Lower leg skin (tissue), 4 donors: ENCODE measurements around the gene TMCO4. TPM values are rescaled to one million over a fixed set of nuclear protein-coding genes. Genes with fewer than 3 reads are reported as not detected.
"Not testable (repeated sequence)": the region's sequence is repeated elsewhere in the genome, so short reads cannot be mapped to it uniquely, and the experiment has no call there.

Source experiments
- DNase-seq, 2 donors: peaks; one replicate each; pipeline ENCODE4 v3.0.0-alpha.2; 2019; ENCODE audit warnings: low spot score in 2 of 2
- H3K4me3 ChIP-seq: fragments of 200-600 bp; sonication (generic); 2 replicates; pipeline ENCODE4 v1.5.1; 2017; ENCODE audit warnings: mild to moderate bottlenecking, low read depth; ENCODE audit not compliant: poor library complexity, severe bottlenecking
- CTCF ChIP-seq, 3 donors: fragments of 450-650 bp; IDR thresholded peaks; one replicate each; pipeline ENCODE4 v1.5.1; 2016; ENCODE audit warnings: antibody characterized with exemption in 3 of 3, mild to moderate bottlenecking in 3 of 3, moderate library complexity in 2 of 3
- POLR2A ChIP-seq, 2 donors: fragments of 450-650 bp; IDR thresholded peaks; one replicate each; pipeline ENCODE4 v1.6.1; 2016 to 2017; ENCODE audit warnings: antibody characterized with exemption in 2 of 2, mild to moderate bottlenecking in 1 of 2, moderate library complexity in 1 of 2
- WGBS, 2 donors: methylation state at CpG; one replicate each; pipeline ENCODE4 v1.1.5; 2018; 5-methylcytosine and 5-hydroxymethylcytosine counted together
- intact Hi-C: fragments of 100-400 bp; cut with DNase I; formaldehyde crosslinking; loops from one replicate; pipeline ENCODE4 v1.15.0; 2023; ENCODE audit warnings: low total_unique reads
- total RNA-seq, 4 donors: library from RNA; depleted of rRNA; stranded (reverse); fragments of >200 nt; gene quantifications; one replicate each; pipeline ENCODE4 v1.1.0, GENCODE V29; 2016

Gene TMCO4
- total RNA-seq, 4 donors from 2014 or later: 10.6 to 26.7 (median 18.7) TPM

GRCh38 chr1:19792237-19793002 is 7.3 kb downstream of the TMCO4 start:
- TF ChIP-seq POLR2A (IDR thresholded peaks at IDR 0.05) (no peak), CTCF (IDR thresholded peaks at IDR 0.05) (no peak)
- intact Hi-C loops: no loop called here
- H3K4me3 ChIP-seq: no peak overlapping the region
- 88 to 91% methylated on average over 4 of the region's 4 CpGs for whole genome bisulfite sequencing, 2 donors
- DNase-seq: no peak

GRCh38 chr1:19790061-19790975 is 9.4 kb downstream of the TMCO4 start:
- DNase-seq, H3K4me3 ChIP-seq, intact Hi-C loops: not testable (repeated sequence)
- 80% methylated on average over 9 of the region's 9 CpGs for WGBS, 2 donors

- TF ChIP-seq POLR2A (IDR thresholded peaks at IDR 0.05) (no peak), CTCF (IDR thresholded peaks at IDR 0.05) (no peak)
- intact Hi-C loops: no loop called here
- H3K4me3 ChIP-seq: no peak overlapping the region
- no peak for DNase-seq
- 69 to 71% methylated on average over 9 of the region's 9 CpGs for WGBS, 2 donors
Measured at GRCh38 chr1:19786988-19787423, 12.7 kb downstream of the TMCO4 start.

- WGBS, 2 donors: 71 to 81% methylated on average over 4 of the region's 4 CpGs
- no peak overlapping the region for H3K4me3 ChIP-seq
- TF ChIP-seq CTCF (IDR thresholded peaks at IDR 0.05): no peak
- no peak for TF ChIP-seq POLR2A (IDR thresholded peaks at IDR 0.05)
- intact Hi-C loops: no loop called here
- DNase-seq: no peak
Measured at GRCh38 chr1:19785660-19786059, 14.1 kb downstream of the TMCO4 start.

GRCh38 chr1:19780267-19780877 is 19.3 kb downstream of the TMCO4 start:
- 86 to 90% methylated on average over 11 of the region's 11 CpGs for WGBS, 2 donors
- TF ChIP-seq POLR2A (IDR thresholded peaks at IDR 0.05) (no peak), CTCF (IDR thresholded peaks at IDR 0.05) (no peak)
- intact Hi-C loops: no loop called here
- no peak for DNase-seq
- no peak overlapping the region for H3K4me3 ChIP-seq

GRCh38 chr1:19776933-19777332 is 22.8 kb downstream of the TMCO4 start:
- no peak overlapping the region for H3K4me3 ChIP-seq
- DNase-seq: no peak
- intact Hi-C loops: no loop called here
- WGBS, 2 donors: 90 to 94% methylated on average over 4 of the region's 4 CpGs
- TF ChIP-seq CTCF (IDR thresholded peaks at IDR 0.05): no peak
- TF ChIP-seq POLR2A (IDR thresholded peaks at IDR 0.05): no peak
